WERI-Rb-1 (cell line): ENCODE data around the gene PROK2.

ENCODE experiments used
- DNase-seq: peaks from one replicate; pipeline ENCODE4 v3.0.0-alpha.2; 2020
- H3K27ac ChIP-seq: fragments of 250-450 bp; sonication (Bioruptor Pico); 2 replicates; pipeline ENCODE4 v1.5.1; 2020; ENCODE audit warnings: mild to moderate bottlenecking, moderate library complexity
- H3K27me3 ChIP-seq: fragments of 250-450 bp; sonication (Bioruptor Pico); 2 replicates; pipeline ENCODE4 v1.5.1; 2021; ENCODE audit warnings: mild to moderate bottlenecking, low read depth, moderate library complexity; ENCODE audit not compliant: insufficient read depth, severe bottlenecking
- H3K36me3 ChIP-seq: fragments of 250-450 bp; sonication (Bioruptor Pico); 2 replicates; pipeline ENCODE4 v1.5.1; 2020; ENCODE audit warnings: mild to moderate bottlenecking, moderate library complexity
- H3K4me3 ChIP-seq: 2 replicates; pipeline ENCODE4 v1.5.1; 2011; ENCODE audit warnings: low read depth, mild to moderate bottlenecking, control low read depth, low read length
- H3K9me3 ChIP-seq: fragments of 250-450 bp; sonication (Bioruptor Pico); 2 replicates; pipeline ENCODE4 v1.5.1; 2021; ENCODE audit warnings: mild to moderate bottlenecking, moderate library complexity; ENCODE audit not compliant: severe bottlenecking
- TF ChIP-seq, protein P1 (sequence below): IDR thresholded peaks from 2 replicates; pipeline ENCODE4 v1.5.1; 2011; ENCODE audit warnings: low read depth, mild to moderate bottlenecking, control low read depth, inconsistent platforms, low read length

Gene PROK2

DNA sequence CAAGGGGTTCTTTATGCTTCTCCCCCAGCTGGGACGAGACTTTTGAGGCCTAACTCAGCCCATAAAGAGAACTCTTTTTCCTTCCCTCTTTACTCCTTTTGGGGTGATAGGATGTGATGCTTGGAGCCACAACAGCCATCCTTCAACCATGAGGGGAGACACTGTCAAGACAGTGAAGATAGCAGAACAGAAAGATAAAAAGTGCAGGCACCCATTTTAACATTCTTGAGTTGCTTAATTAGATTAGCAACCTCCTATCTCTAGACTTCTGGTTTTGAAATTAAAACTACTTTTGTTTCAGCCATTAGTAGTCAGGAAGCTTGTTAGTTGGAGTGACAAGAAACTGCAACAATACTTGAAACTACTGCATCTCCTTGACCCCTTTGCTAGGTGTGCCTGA lies 24.8 kb downstream of the PROK2 start:
- no peak for DNase-seq
- Histone ChIP-seq H3K4me3 (no peak overlapping the region), H3K27me3 (no peaks in the 10 kb centered on the region), H3K27ac (no peak overlapping the region), H3K9me3 (no peaks in the 10 kb centered on the region), H3K36me3 (no peaks in the 10 kb centered on the region)
- TF ChIP-seq, protein P1, sequence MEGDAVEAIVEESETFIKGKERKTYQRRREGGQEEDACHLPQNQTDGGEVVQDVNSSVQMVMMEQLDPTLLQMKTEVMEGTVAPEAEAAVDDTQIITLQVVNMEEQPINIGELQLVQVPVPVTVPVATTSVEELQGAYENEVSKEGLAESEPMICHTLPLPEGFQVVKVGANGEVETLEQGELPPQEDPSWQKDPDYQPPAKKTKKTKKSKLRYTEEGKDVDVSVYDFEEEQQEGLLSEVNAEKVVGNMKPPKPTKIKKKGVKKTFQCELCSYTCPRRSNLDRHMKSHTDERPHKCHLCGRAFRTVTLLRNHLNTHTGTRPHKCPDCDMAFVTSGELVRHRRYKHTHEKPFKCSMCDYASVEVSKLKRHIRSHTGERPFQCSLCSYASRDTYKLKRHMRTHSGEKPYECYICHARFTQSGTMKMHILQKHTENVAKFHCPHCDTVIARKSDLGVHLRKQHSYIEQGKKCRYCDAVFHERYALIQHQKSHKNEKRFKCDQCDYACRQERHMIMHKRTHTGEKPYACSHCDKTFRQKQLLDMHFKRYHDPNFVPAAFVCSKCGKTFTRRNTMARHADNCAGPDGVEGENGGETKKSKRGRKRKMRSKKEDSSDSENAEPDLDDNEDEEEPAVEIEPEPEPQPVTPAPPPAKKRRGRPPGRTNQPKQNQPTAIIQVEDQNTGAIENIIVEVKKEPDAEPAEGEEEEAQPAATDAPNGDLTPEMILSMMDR: no peak

DNA sequence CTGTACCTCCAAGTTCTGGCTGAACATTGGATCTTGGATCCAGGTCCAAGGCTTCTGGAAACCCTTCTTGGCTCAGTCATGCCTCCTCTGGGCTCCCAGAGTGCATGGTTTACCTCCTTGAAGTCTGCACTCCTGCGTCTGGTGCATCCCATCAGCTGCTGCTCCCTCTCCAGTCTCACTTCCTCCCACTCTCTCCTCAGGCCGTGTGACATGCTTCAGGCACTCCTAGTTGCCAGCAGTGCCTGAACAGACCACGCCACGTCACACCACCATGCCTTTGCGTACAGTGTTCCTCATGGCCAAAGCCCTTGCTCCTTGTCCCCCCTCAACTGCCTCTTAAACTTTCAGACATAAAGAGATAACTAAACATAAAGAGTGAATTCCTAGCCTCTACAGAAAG lies 25.5 kb downstream of the PROK2 start:
- Histone ChIP-seq H3K27me3 (no peaks in the 10 kb centered on the region), H3K9me3 (no peaks in the 10 kb centered on the region), H3K27ac (no peak overlapping the region), H3K36me3 (no peaks in the 10 kb centered on the region), H3K4me3 (no peak overlapping the region)
- TF ChIP-seq, protein P1: no peak
- no peak for DNase-seq

DNA sequence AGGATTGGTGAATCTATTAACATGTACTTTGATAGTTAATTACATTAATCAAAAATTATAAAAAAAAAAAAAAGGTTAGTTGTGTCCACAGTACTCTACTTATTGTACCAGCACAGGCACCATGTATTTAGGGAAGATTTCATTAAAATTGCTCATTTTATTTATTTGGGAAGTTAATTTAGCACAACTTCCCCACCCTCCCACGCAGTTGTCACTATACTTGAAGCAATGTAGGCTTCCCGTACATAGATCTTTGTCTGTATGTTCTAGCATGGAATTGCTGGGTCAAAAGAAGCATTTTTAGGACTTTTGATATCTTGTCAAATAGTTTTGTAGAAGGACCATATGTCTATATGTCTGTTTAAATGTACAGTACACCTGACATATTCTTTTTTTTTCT lies 26.9 kb downstream of the PROK2 start:
- Histone ChIP-seq H3K4me3 (no peak overlapping the region), H3K27ac (no peak overlapping the region), H3K36me3 (no peaks in the 10 kb centered on the region), H3K27me3 (no peaks in the 10 kb centered on the region), H3K9me3 (no peaks in the 10 kb centered on the region)
- TF ChIP-seq, protein P1: no peak
- DNase-seq: no peak

DNA sequence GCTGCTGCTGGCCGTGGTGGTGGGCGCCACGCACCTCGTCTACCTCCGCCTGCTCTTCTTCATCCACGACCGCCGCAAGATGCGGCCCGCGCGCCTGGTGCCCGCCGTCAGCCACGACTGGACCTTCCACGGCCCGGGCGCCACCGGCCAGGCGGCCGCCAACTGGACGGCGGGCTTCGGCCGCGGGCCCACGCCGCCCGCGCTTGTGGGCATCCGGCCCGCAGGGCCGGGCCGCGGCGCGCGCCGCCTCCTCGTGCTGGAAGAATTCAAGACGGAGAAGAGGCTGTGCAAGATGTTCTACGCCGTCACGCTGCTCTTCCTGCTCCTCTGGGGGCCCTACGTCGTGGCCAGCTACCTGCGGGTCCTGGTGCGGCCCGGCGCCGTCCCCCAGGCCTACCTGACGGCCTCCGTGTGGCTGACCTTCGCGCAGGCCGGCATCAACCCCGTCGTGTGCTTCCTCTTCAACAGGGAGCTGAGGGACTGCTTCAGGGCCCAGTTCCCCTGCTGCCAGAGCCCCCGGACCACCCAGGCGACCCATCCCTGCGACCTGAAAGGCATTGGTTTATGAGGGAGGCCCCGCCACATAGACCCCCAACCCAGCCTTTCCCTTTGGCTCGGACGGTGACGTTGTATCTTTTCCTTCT lies 30.2 kb downstream of the PROK2 start:
- no peaks in the 10 kb centered on the region for H3K36me3 ChIP-seq
- H3K27me3 ChIP-seq: no peaks in the 10 kb centered on the region
- TF ChIP-seq, protein P1: no peak
- H3K27ac ChIP-seq: no peak overlapping the region; the same call in 1 of the 2 replicates
- DNase-seq: no peak
- no peak overlapping the region; the same call in 1 of the 2 replicates for H3K4me3 ChIP-seq
- H3K9me3 ChIP-seq: no peaks in the 10 kb centered on the region

DNA sequence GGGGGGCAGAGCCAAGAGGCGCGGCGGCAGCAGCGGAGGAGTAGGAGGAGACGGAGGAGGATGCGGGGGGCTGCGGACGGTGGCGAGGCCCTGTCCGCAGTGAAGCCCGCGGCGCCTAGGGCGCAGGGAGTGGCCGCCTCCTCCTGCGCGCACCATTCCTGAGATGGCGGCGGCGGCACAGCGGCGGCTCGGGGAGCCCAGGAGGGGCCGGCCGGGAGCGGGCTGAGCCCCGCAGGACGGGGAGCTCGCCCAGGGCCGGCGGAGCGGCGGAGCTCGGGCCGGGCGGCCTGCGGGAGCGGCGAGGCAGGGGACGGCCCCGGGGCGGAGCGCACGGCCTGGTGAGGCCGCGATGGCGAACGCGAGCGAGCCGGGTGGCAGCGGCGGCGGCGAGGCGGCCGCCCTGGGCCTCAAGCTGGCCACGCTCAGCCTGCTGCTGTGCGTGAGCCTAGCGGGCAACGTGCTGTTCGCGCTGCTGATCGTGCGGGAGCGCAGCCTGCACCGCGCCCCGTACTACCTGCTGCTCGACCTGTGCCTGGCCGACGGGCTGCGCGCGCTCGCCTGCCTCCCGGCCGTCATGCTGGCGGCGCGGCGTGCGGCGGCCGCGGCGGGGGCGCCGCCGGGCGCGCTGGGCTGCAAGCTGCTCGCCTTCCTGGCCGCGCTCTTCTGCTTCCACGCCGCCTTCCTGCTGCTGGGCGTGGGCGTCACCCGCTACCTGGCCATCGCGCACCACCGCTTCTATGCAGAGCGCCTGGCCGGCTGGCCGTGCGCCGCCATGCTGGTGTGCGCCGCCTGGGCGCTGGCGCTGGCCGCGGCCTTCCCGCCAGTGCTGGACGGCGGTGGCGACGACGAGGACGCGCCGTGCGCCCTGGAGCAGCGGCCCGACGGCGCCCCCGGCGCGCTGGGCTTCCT lies 31.0 kb downstream of the PROK2 start, which contains the start of gene GPR27:
Gene GPR27 (plus strand): TSS at position 155 of the 909 bp plus-strand sequence. CDS start 195 bp downstream, at position 350.
- no peaks in the 10 kb centered on the region for H3K9me3 ChIP-seq
- peak within 1 kb of the TSS; percentile 66 for H3K27ac ChIP-seq
- peak within 1 kb of the TSS; percentile 53 for H3K4me3 ChIP-seq
- no peaks in the 10 kb centered on the region for H3K36me3 ChIP-seq
- no peaks in the 10 kb centered on the region for H3K27me3 ChIP-seq
- DNase-seq: peak; percentile 39
- TF ChIP-seq, protein P1: no peak
